ENCODE results near the gene DNM3. TPM values are rescaled to one million over a fixed set of nuclear protein-coding genes. Genes with fewer than 3 reads are reported as not detected.

The DNM3 gene
- polyA plus RNA-seq, 1 of the 3 experiments (the other 2 are of a cell fraction): 0.43 TPM

DNA sequence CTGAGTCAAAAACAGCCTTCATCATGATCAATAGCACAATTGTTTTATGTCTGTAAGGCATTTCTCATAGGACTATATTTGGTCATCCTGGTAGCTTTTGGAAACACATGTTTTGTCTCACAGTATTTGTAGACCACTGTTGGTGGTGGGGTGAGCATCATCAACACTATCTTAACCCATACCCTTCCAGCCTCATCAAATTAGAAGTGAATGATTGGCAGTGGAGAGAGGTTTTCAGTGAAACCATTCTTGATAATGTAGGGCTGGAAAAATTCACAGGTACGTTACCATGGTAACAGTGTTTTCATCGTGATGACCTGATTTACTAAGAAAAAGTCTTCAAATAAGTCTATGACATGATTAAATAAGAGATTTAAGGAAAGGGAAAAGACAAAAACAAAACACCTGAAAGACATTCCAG is 533.9 kb downstream of the DNM3 start:
- no peak for DNase-seq
- Histone ChIP-seq H4K20me1 (ENCODE audit: insufficient read depth) (no peaks in the 10 kb centered on the region), H3K27me3 (ENCODE audit: insufficient read depth) (no peaks in the 10 kb centered on the region), H3F3A (replicated peaks; ENCODE audit: insufficient read depth) (no peaks in the 10 kb centered on the region), H3K4me2 (no peak overlapping the region), H3K27ac (ENCODE audit: low read depth in 2 of 2, low read length in 1 of 2) (no peak overlapping the region), H3K79me2 (ENCODE audit: insufficient read depth) (no peaks in the 10 kb centered on the region), H2AFZ (ENCODE audit: low read depth) (no peak overlapping the region), H3K9me3 (no peaks in the 10 kb centered on the region; the same call in 1 of the 2 replicates), H3K36me3 (replicated peaks in 1 of 2; ENCODE audit: control insufficient read depth in 1 of 2, insufficient read depth in 2 of 2, low read length in 1 of 2) (peaks cover 0 to 9% of the 10 kb centered on the region in 2 experiments), H3K4me3 (ENCODE audit: low read depth in 2 of 2, low read length in 1 of 2) (no peak overlapping the region), H3K9me2 (no peaks in the 10 kb centered on the region), H3K4me1 (ENCODE audit: control insufficient read depth in 1 of 2, insufficient read depth in 2 of 2, low read depth in 1 of 2, low read length in 1 of 2) (peaks cover 10 to 13% of the 10 kb centered on the region in 2 experiments; a peak in 2 of 4 replicates), H3K9ac (no peak overlapping the region)
- ChIA-PET CTCF (interaction anchor here (1.5 kb wide), 1 partner anchor 17 kb away, joined by 4 read pairs; no protein-coding TSS in a partner anchor), POLR2A (interaction anchor here (1.2 kb wide), 1 partner anchor 16 kb away, joined by 3 read pairs; no protein-coding TSS in a partner anchor)
- TF ChIP-seq, protein P1, sequence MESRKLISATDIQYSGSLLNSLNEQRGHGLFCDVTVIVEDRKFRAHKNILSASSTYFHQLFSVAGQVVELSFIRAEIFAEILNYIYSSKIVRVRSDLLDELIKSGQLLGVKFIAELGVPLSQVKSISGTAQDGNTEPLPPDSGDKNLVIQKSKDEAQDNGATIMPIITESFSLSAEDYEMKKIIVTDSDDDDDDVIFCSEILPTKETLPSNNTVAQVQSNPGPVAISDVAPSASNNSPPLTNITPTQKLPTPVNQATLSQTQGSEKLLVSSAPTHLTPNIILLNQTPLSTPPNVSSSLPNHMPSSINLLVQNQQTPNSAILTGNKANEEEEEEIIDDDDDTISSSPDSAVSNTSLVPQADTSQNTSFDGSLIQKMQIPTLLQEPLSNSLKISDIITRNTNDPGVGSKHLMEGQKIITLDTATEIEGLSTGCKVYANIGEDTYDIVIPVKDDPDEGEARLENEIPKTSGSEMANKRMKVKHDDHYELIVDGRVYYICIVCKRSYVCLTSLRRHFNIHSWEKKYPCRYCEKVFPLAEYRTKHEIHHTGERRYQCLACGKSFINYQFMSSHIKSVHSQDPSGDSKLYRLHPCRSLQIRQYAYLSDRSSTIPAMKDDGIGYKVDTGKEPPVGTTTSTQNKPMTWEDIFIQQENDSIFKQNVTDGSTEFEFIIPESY (IDR thresholded peaks at IDR 0.05; ENCODE audit: borderline replicate concordance, low read depth): no peak
- TF ChIP-seq EP300 (IDR thresholded peaks at IDR 0.05; ENCODE audit: borderline replicate concordance in 1 of 2, low read depth in 1 of 2, low read length in 1 of 2): no peak
- TF ChIP-seq, protein P2, sequence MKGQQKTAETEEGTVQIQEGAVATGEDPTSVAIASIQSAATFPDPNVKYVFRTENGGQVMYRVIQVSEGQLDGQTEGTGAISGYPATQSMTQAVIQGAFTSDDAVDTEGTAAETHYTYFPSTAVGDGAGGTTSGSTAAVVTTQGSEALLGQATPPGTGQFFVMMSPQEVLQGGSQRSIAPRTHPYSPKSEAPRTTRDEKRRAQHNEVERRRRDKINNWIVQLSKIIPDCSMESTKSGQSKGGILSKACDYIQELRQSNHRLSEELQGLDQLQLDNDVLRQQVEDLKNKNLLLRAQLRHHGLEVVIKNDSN (IDR thresholded peaks at IDR 0.05; ENCODE audit: borderline replicate concordance, low read depth): no peak
- no peak for TF ChIP-seq JUND (IDR thresholded peaks at IDR 0.05)
- TF ChIP-seq RCOR1 (IDR thresholded peaks at IDR 0.05; ENCODE audit: low read length): no peak
- no peak for TF ChIP-seq GATA2 (CRISPR knock-in tag; IDR thresholded peaks at IDR 0.05)
- TF ChIP-seq SMC3 (IDR thresholded peaks at IDR 0.05; ENCODE audit: low read depth, low read length): no peak
- TF ChIP-seq TEAD4 (IDR thresholded peaks at IDR 0.05; ENCODE audit: borderline replicate concordance, insufficient read depth): no peak
- TF ChIP-seq, protein P3, sequence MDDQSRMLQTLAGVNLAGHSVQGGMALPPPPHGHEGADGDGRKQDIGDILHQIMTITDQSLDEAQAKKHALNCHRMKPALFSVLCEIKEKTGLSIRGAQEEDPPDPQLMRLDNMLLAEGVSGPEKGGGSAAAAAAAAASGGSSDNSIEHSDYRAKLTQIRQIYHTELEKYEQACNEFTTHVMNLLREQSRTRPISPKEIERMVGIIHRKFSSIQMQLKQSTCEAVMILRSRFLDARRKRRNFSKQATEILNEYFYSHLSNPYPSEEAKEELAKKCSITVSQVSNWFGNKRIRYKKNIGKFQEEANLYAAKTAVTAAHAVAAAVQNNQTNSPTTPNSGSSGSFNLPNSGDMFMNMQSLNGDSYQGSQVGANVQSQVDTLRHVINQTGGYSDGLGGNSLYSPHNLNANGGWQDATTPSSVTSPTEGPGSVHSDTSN (IDR thresholded peaks at IDR 0.05): no peak
- no peak for TF ChIP-seq ELF1 (IDR thresholded peaks at IDR 0.05)
- TF ChIP-seq, protein P4, sequence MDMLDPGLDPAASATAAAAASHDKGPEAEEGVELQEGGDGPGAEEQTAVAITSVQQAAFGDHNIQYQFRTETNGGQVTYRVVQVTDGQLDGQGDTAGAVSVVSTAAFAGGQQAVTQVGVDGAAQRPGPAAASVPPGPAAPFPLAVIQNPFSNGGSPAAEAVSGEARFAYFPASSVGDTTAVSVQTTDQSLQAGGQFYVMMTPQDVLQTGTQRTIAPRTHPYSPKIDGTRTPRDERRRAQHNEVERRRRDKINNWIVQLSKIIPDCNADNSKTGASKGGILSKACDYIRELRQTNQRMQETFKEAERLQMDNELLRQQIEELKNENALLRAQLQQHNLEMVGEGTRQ (IDR thresholded peaks at IDR 0.05; ENCODE audit: borderline replicate concordance, low read depth, low read length): no peak
- WGBS (ENCODE audit: low lambda C conversion rate): 86% methylated on average over 2 of the region's 2 CpGs

DNA sequence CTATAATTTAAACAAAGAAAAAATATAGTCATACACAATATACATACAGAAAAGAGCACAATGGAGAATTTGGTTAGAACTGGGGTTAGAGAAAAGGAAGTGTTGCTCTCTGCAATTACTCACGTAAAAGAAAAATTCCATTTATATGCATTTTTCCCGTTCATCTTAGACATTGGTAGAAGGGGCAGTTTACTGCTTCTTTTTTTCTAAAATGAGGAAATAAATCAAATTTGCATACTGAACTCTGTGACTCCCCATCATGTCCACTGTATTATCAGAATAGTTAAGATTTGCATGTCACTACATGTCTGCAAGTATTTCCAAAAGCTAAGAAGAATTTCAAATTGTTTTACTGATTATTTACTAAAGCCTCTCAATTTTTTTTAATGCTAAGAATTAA is 535.1 kb downstream of the DNM3 start:
- Histone ChIP-seq H3K9me2 (no peaks in the 10 kb centered on the region), H4K20me1 (ENCODE audit: insufficient read depth) (no peaks in the 10 kb centered on the region), H3K9ac (no peak overlapping the region), H3K4me3 (ENCODE audit: low read depth in 2 of 2, low read length in 1 of 2) (no peak overlapping the region), H3F3A (replicated peaks; ENCODE audit: insufficient read depth) (no peaks in the 10 kb centered on the region), H3K4me1 (ENCODE audit: control insufficient read depth in 1 of 2, insufficient read depth in 2 of 2, low read depth in 1 of 2, low read length in 1 of 2) (peaks cover 17 to 22% of the 10 kb centered on the region in 2 experiments; a peak in 2 of 4 replicates), H3K79me2 (ENCODE audit: insufficient read depth) (no peaks in the 10 kb centered on the region), H2AFZ (ENCODE audit: low read depth) (no peak overlapping the region), H3K36me3 (replicated peaks in 1 of 2; ENCODE audit: control insufficient read depth in 1 of 2, insufficient read depth in 2 of 2, low read length in 1 of 2) (peaks cover 0 to 10% of the 10 kb centered on the region in 2 experiments), H3K27ac (ENCODE audit: low read depth in 2 of 2, low read length in 1 of 2) (peak overlapping the region in 1 of 2 experiments; percentile 62; a peak in 2 of 4 replicates), H3K4me2 (no peak overlapping the region), H3K9me3 (no peaks in the 10 kb centered on the region), H3K27me3 (ENCODE audit: insufficient read depth) (no peaks in the 10 kb centered on the region)
- POLR2A ChIA-PET: interaction anchor here (1.2 kb wide), 1 partner anchor 18 kb away, joined by 3 read pairs; no protein-coding TSS in a partner anchor
- no peak for DNase-seq
- TF ChIP-seq NRF1 (IDR thresholded peaks at IDR 0.05; ENCODE audit: low read depth, low read length) (no peak), CHD2 (IDR thresholded peaks at IDR 0.05; ENCODE audit: low read length, partially characterized antibody) (no peak), POLR2AphosphoS5 (IDR thresholded peaks at IDR 0.05; ENCODE audit: low read depth, low read length) (no peak), RCOR1 (IDR thresholded peaks at IDR 0.05; ENCODE audit: low read length) (no peak), EZH2phosphoT487 (IDR thresholded peaks at IDR 0.05; ENCODE audit: borderline replicate concordance, low read depth) (no peak), FOXM1 (IDR thresholded peaks at IDR 0.05; ENCODE audit: low read depth) (no peak), YY1 (IDR thresholded peaks at IDR 0.05; ENCODE audit: low read depth) (no peak)
- TF ChIP-seq, protein P4 (IDR thresholded peaks at IDR 0.05; ENCODE audit: borderline replicate concordance, low read depth, low read length): no peak
- TF ChIP-seq, protein P5, sequence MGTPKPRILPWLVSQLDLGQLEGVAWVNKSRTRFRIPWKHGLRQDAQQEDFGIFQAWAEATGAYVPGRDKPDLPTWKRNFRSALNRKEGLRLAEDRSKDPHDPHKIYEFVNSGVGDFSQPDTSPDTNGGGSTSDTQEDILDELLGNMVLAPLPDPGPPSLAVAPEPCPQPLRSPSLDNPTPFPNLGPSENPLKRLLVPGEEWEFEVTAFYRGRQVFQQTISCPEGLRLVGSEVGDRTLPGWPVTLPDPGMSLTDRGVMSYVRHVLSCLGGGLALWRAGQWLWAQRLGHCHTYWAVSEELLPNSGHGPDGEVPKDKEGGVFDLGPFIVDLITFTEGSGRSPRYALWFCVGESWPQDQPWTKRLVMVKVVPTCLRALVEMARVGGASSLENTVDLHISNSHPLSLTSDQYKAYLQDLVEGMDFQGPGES (IDR thresholded peaks at IDR 0.05; ENCODE audit: low read depth, low read length): no peak
- 79% methylated on average over 2 of the region's 2 CpGs for WGBS (ENCODE audit: low lambda C conversion rate)
- CTCF ChIA-PET: interaction anchor here (1.1 kb wide), 2 partner anchors 20 to 24 kb away, joined by 3 to 5 read pairs; no protein-coding TSS in a partner anchor
